Right lobe of liver (tissue), 6 donors: ENCODE measurements around the gene SCUBE1. TPM values are rescaled to one million over a fixed set of nuclear protein-coding genes. Genes with fewer than 3 reads are reported as not detected.

Experiments
- ATAC-seq, 4 donors: fragments of 200-7000 bp; cut with Tn5 transposase; one replicate each; pipeline ENCODE4 v1.9.1; 2020; ENCODE audit warnings: mild to moderate bottlenecking in 4 of 4, moderate library complexity in 4 of 4
- DNase-seq, 3 donors: peaks; one replicate each; pipeline ENCODE4 v3.0.0-alpha.2; 2020
- H3K27ac ChIP-seq, 3 donors: fragments of 200-600 bp; one replicate each; pipeline ENCODE4 v1.8.0; 2022
- H3K27me3 ChIP-seq, 2 donors: fragments of 200-600 bp; one replicate each; pipeline ENCODE4 v1.8.0; 2022
- H3K36me3 ChIP-seq, 4 donors: fragments of 200-600 bp; sonication (generic) in 1 of 4; one replicate each; pipeline versions ENCODE4 v1.5.1 to v1.8.0; 2017 to 2022; ENCODE audit warnings: control low read depth in 1 of 4
- H3K4me1 ChIP-seq, 4 donors: fragments of 200-600 bp; sonication (generic) in 1 of 4; one replicate each; pipeline versions ENCODE4 v1.5.1 to v1.8.0; 2017 to 2022; ENCODE audit warnings: control low read depth in 1 of 4
- H3K4me3 ChIP-seq, 3 donors: fragments of 200-600 bp; one replicate each; pipeline ENCODE4 v1.8.0; 2022
- H3K9me3 ChIP-seq, 4 donors: fragments of 200-600 bp; sonication (generic) in 1 of 4; one replicate each; pipeline versions ENCODE4 v1.5.1 to v1.8.0; 2017 to 2022; ENCODE audit warnings: control low read depth in 1 of 4
- POLR2A ChIP-seq: fragments of 450-650 bp; IDR thresholded peaks from one replicate; pipeline ENCODE4 v1.6.1; 2017; ENCODE audit warnings: antibody characterized with exemption, mild to moderate bottlenecking
- WGBS: methylation state at CpG from one replicate; pipeline ENCODE4 v1.1.6; 2018; ENCODE audit warnings: low coverage, low lambda C conversion rate; ENCODE audit not compliant: insufficient coverage; ENCODE audit errors: missing lambda C conversion rate; 5-methylcytosine and 5-hydroxymethylcytosine counted together
- intact Hi-C, 2 donors: fragments of 100-400 bp; cut with DNase I; formaldehyde crosslinking; loops; one replicate each; pipeline versions ENCODE4 v1.11.2 to v1.14.1; 2022
- total RNA-seq, 6 experiments: library from RNA; depleted of rRNA in 2 of 6; stranded (reverse); fragments of >200 nt in 2 of 6; fragmentation: NEBNext Ultra II Directional in 3 of 6; extraction: Animal tissue kit (Norgen Biotek cat#: 25700) in 3 of 6; gene quantifications; one replicate each; pipeline versions ENCODE4 v1.1.0 to v1.2.4, GENCODE V29; 2016 to 2023
- TF ChIP-seq, protein P1 (sequence below), 4 donors: fragments of 200-600 bp in 3 of 4; fragments of 450-650 bp in 1 of 4; IDR thresholded peaks; one replicate each; pipeline versions ENCODE4 v1.5.1 to v1.8.0; 2016 to 2022; ENCODE audit warnings: antibody characterized with exemption in 4 of 4, mild to moderate bottlenecking in 2 of 4
- donor health status: DM: no; HTN: yes; CAD: no.
- donor health status: DM: no; HTN: no; CAD: no.
- donor health status: DM: no; HTN: no; CAD: no.
- donor health status: DM: no; HTN: yes; CAD: no.
- donor health status: DM: no; HTN: yes; CAD: no.

The SCUBE1 gene
- total RNA-seq, 6 experiments from 2014 or later: 0.73 to 11.7 (median 2.7) TPM

DNA sequence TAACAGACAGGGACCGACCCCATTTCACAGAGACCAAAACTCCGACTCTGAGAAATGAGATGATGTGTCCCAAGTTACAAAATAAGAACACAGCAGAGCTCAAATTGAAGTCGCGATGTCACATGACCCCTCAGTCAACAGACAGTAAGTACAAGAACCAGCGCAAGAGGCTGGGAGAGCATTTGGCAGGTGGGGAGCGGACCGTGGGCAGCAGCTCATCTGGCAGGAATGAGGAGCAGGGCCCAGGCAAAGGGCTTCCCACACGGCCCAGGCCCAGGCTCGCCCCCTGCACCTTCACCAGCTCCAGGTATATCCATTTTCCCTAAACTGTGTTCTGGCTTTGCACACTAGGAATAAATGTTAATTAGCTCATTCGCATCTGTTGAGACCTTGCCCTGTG lies 34.3 kb downstream of the SCUBE1 start:
- no peaks in the 10 kb centered on the region for H3K4me1 ChIP-seq
- no peak overlapping the region for H3K4me3 ChIP-seq
- 72% methylated on average over 5 of the region's 10 CpGs for WGBS
- TF ChIP-seq, protein P1, sequence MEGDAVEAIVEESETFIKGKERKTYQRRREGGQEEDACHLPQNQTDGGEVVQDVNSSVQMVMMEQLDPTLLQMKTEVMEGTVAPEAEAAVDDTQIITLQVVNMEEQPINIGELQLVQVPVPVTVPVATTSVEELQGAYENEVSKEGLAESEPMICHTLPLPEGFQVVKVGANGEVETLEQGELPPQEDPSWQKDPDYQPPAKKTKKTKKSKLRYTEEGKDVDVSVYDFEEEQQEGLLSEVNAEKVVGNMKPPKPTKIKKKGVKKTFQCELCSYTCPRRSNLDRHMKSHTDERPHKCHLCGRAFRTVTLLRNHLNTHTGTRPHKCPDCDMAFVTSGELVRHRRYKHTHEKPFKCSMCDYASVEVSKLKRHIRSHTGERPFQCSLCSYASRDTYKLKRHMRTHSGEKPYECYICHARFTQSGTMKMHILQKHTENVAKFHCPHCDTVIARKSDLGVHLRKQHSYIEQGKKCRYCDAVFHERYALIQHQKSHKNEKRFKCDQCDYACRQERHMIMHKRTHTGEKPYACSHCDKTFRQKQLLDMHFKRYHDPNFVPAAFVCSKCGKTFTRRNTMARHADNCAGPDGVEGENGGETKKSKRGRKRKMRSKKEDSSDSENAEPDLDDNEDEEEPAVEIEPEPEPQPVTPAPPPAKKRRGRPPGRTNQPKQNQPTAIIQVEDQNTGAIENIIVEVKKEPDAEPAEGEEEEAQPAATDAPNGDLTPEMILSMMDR (IDR thresholded peaks at IDR 0.05): no peak
- TF ChIP-seq POLR2A: no peak
- ATAC-seq: no peak
- intact Hi-C loops: no loop called here
- H3K36me3 ChIP-seq: no peaks in the 10 kb centered on the region
- no peak overlapping the region for H3K27ac ChIP-seq
- H3K9me3 ChIP-seq: no peaks in the 10 kb centered on the region
- H3K27me3 ChIP-seq: no peaks in the 10 kb centered on the region
- DNase-seq: no peak

DNA sequence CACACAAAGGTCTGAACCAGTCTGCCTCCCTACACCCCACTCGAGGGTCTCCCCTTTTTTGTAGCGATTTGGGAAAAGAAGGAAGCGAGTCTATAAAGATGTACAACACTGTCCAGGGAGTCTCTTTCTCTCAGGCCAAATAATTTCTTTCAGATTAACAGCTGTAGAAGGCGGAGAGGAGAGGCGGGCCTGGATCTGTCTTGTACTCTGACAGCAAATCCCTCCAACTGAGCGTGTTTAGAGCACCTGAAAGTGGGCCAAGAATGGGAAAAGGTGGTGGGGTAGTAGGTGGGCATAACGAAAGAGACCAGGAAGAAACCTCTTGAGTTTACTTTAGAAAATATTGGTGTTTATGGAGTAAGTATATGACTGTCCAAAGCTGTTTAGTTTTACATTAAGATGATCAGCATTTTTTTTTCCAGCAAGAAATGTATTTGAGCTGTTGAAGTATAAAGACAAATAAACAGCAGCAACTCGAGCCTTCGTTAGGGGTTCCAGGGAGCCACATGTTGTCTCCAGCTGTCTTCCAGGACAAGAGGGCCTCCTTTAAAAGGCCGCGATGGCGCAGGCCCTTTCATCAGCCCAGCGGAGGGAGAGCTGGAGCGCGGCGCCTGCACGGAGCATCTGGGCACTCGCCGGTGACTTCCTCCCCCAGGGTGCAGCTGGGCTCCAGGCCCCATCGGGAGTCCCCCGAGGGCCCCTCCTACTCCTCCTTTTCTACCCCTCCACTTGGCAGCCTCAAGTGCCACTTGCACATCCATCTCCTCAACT lies 34.9 kb downstream of the SCUBE1 start:
- Histone ChIP-seq H3K9me3 (no peaks in the 10 kb centered on the region), H3K27me3 (no peaks in the 10 kb centered on the region), H3K4me3 (no peak overlapping the region), H3K36me3 (no peaks in the 10 kb centered on the region), H3K27ac (no peak overlapping the region), H3K4me1 (no peaks in the 10 kb centered on the region)
- no peak for DNase-seq
- no peak for ATAC-seq
- intact Hi-C loops: no loop called here
- 73% methylated on average over 21 of the region's 21 CpGs for WGBS
- TF ChIP-seq, protein P1 (IDR thresholded peaks at IDR 0.05): no peak
- TF ChIP-seq POLR2A: no peak

DNA sequence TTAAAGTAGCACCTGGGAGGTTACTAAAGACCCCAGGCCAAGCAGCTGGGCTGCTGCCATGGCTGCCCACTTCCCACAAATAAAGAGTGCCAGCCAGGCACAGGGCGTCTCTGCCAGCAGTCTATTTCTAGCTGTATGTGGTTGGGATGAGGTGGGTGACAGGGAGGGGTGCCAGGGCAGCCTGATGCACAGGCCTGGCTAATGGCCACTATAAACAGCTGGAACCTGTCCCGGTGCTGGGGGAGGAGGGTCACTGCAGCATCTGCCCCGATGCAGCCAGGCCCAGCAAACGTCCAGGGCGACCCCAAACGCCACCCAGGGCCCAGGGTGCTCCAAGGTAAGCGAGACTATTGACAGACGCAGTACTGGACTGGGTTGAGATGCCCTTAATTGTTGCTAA lies 37.4 kb downstream of the SCUBE1 start:
- H3K36me3 ChIP-seq: no peaks in the 10 kb centered on the region
- H3K9me3 ChIP-seq: no peaks in the 10 kb centered on the region
- H3K27me3 ChIP-seq: no peaks in the 10 kb centered on the region
- H3K4me1 ChIP-seq: no peaks in the 10 kb centered on the region
- no peak overlapping the region for H3K27ac ChIP-seq
- intact Hi-C loops: no loop called here
- no peak overlapping the region for H3K4me3 ChIP-seq
- ATAC-seq (peak in 3 of 4 donors; percentile 23 to 80 (median 44)), DNase-seq (no peak)
- TF ChIP-seq, protein P1 (IDR thresholded peaks at IDR 0.05): no peak
- no peak for TF ChIP-seq POLR2A
- WGBS: 20% methylated on average over 1 of the region's 8 CpGs

DNA sequence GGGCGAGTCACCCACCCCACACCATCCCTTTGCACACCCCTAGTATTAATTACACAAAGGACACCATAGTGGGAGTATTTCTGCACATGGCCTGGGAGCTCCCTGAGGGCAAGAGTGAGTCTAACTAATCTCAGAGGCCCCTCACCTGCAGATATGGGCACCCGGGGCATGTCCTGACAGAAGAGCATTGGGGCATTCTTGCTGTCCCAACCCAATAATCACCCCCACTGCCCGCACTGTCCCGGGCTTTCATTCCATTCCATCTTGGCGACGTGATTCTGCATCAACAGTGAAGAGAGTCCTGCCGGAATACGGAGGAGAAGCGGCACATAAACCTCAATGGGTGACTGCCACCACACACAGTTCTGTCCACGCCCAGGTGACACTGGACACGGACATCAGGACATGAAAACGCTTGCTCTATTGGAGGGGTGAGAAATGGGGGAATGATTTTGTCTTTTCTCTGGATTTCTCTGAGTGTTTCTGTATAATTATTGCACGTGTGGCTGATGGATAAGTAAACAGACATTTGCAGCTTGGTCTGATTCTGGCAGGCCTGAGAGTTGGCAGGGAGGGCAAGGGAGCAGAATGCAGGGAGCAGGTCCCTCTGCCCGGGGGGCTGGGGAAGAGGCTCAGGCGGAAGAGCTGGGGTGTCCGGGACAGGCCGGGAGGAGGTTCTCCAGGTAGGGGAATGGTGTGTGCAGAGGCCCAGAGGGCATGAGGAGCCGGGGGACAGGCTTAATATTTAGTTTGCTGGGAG lies 38.2 kb downstream of the SCUBE1 start:
- H3K27ac ChIP-seq: no peak overlapping the region
- DNase-seq (no peak), ATAC-seq (no peak)
- no peak for TF ChIP-seq POLR2A
- TF ChIP-seq, protein P1 (IDR thresholded peaks at IDR 0.05): no peak
- H3K36me3 ChIP-seq: no peaks in the 10 kb centered on the region
- H3K4me1 ChIP-seq: no peaks in the 10 kb centered on the region
- intact Hi-C loops: no loop called here
- H3K27me3 ChIP-seq: no peaks in the 10 kb centered on the region
- H3K4me3 ChIP-seq: no peak overlapping the region
- WGBS: 76% methylated on average over 8 of the region's 18 CpGs
- no peaks in the 10 kb centered on the region for H3K9me3 ChIP-seq
